Measurements from ENCODE around the gene TMEM168.

GRCh38 chr7:112752576-112752975, 37.6 kb downstream of the TMEM168 start:
- TF ChIP-seq POLR2A (IDR thresholded peaks at IDR 0.05) (no peak), CTCF (IDR thresholded peaks at IDR 0.05) (no peak), POLR2AphosphoS5 (IDR thresholded peaks at IDR 0.05) (no peak)

Measured in breast epithelium (tissue), 3 donors.